GM21390 (cell line): ENCODE data around the gene MPND.

Source experiments
- ATAC-seq: cut with Tn5 transposase; IDR thresholded peaks from one replicate; pipeline ENCODE4 v1.9.1; 2021; ENCODE audit not compliant: unreplicated experiment

The MPND gene, protein sequence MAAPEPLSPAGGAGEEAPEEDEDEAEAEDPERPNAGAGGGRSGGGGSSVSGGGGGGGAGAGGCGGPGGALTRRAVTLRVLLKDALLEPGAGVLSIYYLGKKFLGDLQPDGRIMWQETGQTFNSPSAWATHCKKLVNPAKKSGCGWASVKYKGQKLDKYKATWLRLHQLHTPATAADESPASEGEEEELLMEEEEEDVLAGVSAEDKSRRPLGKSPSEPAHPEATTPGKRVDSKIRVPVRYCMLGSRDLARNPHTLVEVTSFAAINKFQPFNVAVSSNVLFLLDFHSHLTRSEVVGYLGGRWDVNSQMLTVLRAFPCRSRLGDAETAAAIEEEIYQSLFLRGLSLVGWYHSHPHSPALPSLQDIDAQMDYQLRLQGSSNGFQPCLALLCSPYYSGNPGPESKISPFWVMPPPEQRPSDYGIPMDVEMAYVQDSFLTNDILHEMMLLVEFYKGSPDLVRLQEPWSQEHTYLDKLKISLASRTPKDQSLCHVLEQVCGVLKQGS

DNA sequence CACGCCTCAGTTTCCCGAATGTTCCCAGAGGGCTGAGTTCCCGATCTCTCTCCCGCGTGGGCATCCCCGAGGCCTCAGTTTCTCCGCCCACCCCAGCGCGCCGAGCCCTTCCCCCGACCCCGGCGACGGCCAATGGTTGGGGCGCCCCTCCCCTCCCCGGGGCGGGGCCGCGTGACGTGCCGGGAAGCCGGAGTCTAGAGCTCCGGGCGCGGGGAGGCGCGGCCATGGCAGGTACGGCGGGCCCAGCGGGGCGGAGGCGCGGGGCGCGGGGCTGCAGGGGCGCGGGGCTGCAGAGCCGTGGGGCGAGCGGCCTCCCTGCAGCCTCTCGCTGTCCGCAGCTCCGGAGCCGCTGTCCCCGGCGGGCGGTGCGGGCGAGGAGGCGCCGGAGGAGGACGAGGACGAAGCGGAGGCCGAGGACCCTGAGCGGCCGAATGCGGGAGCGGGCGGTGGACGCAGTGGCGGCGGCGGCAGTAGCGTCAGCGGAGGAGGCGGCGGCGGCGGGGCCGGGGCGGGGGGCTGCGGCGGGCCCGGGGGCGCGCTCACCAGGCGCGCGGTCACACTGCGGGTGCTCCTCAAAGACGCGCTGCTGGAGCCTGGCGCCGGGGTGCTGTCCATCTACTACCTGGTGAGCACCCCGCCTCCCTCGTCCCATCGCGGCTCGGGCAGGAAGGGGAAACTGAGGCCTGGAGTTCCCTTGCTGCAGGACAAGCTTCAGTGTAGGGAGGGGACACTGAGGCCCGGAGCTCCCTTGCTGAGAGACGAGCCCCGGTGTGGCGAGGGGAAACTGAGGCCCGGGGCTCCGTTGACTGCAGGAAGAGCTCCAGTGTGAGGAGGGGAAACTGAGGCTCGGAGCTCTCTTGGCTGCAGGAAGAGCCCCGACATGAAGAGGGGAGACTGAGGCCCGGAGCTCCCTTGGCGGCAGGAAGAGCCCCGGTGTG is at the start of gene MPND:
TSS of gene MPND (plus strand) at position 193 of the 938 bp plus-strand sequence. CDS start at position 225, 32 bp downstream.
- peak; percentile 53 for ATAC-seq

DNA sequence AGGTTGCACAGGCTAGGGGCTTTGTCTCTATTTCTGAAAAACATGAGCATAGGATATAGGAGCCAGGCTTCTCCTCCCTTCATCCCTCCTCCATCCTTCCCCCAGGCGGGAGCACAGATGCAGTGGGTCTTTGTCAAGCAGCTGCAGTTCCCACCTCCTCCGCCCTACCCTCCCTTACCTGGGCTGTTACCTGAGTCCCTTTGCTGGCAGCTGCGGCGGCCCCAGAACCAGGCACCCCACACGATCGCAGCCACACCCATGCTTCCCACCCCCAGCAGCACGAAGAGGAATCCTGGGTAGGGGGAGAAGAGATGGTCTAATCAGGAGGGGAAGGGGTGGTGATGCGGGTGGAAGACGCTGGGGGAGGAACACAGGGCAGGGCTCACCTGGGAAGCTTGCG is 49.0 kb upstream of the MPND start:
- ATAC-seq: no peak

DNA sequence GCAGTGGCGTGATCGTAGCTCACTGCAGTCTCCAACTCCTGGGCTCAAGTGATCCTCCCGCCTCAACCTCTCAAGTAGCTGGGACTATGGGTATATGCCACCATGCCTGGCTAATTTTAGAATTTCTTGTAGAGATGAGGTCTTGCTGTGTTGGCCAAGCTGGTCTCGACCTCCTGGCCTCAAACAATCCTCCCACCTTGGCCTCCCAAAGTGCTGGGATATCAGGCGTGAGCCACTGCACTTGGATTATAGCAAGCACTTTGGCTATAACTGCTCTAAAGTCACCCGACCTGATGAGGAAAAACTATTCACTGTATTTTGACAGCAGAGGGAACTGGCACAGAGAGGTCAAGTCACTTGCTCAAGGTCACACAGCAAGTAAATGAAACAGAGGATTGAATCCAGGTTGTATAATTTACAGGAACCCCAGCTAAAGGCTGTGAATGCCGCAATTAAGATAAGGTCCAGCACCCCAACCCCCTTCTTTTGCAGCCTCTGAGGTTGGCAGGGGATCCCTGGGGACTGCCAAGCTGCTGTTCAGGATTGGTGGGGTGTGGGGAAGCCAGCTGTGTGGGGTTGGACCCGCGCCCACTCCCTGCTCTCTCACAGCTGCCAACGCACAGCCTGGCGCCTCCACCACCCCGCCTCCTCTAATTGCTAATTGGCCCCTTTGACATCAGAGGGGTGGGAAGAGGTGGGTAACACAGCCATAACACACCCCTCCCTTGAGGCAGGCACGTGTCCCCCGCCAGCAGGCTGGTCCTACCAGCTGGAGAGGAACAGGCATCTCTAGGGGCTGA is 47.2 kb upstream of the MPND start:
- ATAC-seq: no peak

DNA sequence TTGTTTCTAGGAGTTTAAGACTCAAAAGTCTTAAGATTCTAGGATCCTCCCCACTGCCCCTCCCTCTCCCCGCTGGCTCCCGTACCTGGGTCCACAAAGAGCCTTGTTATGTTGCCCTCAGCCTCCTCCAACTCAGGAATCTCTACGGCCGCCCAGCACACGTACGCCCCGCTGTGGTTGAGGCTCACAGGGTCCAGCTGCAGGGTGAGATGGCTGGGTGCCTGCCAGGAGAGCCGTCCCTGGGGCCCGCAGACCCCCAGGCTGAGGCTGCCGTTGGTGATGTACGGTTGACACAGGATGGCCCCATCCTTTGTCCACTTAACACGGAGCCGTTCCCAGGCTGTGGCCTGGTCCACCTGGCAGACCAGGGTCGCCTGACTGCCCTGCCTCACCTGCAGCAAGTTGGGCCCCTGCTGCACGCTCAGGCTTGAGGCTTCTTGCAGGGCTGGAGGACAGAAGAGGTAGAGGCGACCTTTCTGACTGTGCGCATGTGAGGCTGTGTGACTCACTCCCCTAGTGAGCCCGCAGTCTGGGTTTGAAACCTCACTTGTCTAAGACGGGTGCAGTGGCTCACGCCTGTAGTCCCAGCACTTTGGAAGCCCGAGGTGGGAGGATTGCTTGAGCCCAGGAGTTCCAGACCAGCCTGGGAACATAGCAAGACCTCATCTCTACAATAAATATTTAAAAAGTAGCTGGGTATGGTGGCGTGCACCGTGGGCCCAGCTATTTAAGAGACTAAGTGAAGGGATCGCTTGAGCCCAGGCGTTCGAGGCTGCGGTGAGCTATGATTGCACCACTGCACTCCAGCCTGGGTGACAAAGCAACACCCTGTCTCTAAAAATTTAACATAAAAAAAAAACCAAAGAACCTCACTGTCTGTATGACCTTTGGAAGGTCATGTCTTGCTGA is 45.2 kb upstream of the MPND start:
- ATAC-seq: no peak

DNA sequence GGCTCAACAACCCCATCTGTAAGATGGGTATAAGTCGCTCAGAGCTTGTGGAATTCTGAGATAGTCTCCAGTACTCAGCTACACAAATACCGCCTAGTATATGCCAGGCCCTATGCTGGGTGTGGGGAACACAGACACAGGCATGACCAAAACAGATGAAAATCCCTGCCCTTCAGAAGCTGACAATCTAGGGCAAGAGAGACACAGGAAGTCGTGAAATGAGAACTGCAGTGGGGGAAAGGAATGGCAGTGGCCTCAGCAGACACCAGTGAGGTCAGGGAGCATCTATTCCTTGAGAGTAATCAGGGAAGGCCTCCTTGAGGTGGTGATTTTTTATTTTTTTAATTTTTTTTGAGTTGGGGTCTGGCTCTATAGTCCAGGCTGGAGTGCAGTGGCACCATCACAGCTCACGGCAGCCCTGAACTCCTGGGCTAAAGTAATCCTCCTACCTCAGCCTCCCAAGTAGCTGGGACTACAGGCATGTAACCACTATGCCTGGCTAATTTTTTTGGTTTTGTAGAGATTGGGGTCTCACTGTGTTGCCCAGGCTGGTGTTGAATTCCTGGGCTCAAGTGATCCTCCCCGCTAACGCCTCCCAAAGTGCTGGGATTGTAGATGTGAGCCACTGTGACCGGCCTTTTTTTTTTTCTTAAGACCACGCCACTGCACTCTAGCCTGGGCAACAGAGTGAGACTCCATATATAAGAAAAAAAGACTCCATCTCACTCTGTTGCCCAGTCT is 44.4 kb upstream of the MPND start:
- ATAC-seq: no peak

DNA sequence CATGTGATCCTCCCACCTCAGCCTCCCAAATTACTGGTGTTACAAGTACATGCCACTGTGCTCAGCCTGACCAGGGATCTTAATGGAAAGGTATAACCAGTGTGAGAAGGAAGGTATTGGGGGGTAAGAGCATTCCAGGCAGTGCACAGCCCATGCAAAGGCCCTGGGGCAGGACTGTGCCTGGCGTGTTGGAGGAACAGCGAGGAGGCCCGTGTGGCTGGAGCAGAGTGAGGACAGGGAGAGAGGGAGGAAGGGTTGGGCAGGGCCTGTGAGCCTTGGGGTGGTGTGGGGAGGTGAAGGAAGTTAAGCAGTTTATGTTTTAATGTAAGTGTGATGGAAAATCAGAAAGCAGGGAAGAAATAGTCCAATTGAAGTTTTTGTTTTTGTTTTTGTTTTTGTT is 42.8 kb upstream of the MPND start:
- ATAC-seq: no peak

DNA sequence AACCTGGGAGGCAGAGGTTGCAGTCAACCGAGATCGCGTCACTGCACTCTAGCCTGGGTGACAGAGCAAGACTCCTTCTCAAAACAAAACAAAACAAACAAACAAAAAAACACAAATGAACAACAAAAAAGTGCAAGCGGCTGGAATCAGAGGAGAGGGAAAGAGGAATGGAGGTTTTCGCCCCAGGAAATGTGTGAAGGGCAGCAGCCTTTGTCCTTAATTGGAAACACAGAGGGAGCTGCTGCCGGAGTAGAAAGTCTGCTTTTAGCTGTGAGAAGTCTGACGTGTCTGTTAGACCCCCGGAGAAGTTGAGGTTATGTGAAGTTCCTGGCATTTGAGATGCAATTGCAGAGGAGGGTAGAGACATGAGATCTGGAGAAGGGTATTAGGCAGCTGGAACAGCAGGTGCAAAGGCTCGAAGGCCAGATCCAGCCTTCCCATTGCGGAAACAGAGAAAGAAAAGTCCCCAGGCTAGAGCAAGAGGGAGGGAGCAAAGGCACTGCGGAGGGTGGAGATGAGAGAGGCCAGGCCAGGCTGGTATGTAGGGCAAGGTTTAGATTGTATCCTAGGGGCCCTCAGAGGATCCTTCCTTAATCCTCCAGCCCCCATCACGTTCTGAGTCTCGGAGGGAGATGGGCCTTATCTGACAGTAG is 41.6 kb upstream of the MPND start:
- no peak for ATAC-seq

DNA sequence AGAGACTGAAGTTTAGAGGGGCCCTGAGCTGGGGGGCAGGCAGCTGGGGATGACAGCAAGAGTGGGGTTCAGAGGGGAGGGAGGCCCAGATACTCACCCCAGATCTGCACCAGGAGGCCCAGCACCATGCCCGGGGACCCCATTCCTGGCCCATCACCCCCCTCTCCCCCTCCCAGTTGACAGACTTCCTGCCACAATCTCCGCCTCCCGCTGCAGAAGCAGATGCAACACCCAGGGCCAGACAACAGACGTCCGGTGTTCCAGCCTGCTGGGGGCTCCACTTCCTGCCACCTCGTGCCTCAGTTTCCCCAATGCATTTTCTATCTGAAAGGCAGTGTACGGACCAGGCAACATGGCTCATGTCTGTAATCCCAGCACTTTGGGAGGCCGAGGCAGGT is 41.1 kb upstream of the MPND start, which contains the start of gene TMIGD2:
TSS of gene TMIGD2 (minus strand) at position 147 of the 398 bp plus-strand sequence. CDS start at position 143, 4 bp downstream.
- ATAC-seq: no peak

DNA sequence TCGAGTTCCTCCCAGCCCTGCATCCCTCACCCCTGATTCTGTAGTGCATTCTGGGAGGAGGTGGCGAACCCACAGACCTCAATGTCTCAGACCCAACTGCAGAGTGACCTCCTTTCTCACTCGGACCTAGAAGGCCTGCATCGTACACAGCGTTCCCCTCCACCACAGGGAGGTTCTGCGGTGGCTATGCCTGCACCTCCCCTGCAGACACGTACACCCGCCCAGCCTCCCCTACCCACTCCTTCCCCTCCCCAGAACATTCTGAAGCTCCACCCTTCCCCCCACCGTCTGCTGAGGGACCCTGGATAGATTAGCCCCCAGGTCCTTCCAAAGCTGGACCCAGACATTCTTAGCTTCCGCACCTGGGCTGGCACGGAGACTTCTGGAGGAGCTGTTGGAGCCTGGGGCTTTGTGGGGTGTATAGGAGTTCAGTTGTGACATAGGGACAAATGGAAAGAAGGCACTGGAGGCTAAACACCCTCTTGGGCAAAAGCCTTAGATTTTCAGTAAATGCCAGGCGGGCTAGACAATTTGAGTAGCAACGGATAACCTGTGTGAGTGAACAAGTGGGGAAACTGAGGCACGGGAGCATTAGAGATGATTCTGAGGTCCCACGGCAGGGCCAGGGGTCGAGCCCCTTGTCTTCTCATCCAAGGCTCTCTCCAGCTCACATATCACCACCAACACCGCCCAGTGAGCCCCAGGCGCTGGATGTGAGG is 39.4 kb upstream of the MPND start:
- no peak for ATAC-seq

DNA sequence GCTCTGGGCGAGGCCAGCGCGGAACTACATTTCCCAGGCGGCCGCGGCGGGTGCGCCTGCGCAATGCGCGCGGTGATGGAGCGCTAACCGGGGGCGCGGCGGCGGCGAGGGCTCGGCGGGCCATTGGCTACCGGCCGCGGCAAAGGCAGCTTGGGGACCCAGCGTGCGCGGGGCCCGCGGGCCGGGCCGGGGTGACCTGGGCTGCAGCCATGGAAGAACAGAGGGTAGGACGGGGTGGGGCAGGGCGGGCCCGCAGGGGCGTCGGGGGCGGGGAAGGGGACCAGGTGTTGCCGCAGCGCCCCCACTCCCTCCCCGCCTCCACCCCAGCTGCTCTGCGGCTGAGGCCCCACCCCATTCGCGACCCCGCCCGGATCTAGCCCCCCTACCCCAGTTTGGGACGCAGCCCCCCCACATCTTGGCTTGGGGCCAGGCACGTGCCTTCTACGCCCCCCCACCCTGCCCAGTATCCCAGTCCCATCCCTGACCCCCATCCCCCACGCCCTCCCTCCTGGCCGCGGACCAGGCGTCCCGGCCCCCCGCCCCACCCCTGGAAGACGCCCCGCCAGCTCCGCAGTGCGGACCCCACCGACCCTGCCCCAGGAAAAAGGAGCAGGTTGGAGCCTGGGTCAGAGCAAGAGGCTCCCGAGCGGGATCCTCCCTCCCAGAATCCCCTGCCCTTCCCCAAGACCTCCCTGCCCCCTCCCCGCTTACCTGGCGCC is 38.7 kb upstream of the MPND start, which contains the start of gene FSD1:
TSS of gene FSD1 (plus strand) at position 61 of the 719 bp plus-strand sequence. CDS start at position 210, 149 bp downstream.
- no peak for ATAC-seq

DNA sequence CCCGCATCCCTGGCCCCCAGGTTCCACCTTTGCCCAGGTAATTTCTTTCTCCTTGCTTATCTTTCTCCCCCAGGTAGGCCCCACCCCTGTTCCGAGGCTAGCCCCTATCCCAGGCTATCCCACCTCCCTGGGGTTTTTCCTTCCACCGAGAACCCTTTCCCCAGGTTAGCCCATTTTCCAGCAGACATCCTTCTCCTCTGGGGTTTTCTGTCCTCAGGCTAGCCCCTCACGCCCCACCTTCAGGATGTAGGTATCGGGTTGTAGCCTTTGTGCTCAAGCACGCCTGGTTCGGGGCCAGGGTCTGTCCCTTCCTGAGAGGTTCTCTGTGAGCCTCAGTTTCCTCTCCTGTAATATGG is 38.1 kb upstream of the MPND start:
- ATAC-seq: no peak

DNA sequence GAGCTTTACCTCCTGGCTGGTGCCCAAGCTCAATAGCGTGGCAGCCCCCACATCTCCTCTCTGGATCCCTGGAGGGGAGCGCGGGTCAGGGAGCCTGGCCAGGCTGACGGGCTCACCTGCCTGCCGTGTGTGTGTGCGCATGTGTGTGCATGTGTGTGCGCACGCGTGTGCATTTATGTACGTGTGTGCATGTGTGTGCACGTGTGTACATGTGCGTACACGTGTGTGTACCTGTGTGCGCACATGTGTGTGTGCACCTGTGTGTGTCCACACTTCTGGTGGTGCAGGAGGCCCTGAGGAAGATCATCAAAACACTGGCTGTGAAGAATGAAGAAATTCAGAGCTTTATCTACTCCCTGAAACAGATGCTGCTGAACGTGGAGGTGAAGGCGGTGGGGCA is 37.7 kb upstream of the MPND start:
- no peak for ATAC-seq

DNA sequence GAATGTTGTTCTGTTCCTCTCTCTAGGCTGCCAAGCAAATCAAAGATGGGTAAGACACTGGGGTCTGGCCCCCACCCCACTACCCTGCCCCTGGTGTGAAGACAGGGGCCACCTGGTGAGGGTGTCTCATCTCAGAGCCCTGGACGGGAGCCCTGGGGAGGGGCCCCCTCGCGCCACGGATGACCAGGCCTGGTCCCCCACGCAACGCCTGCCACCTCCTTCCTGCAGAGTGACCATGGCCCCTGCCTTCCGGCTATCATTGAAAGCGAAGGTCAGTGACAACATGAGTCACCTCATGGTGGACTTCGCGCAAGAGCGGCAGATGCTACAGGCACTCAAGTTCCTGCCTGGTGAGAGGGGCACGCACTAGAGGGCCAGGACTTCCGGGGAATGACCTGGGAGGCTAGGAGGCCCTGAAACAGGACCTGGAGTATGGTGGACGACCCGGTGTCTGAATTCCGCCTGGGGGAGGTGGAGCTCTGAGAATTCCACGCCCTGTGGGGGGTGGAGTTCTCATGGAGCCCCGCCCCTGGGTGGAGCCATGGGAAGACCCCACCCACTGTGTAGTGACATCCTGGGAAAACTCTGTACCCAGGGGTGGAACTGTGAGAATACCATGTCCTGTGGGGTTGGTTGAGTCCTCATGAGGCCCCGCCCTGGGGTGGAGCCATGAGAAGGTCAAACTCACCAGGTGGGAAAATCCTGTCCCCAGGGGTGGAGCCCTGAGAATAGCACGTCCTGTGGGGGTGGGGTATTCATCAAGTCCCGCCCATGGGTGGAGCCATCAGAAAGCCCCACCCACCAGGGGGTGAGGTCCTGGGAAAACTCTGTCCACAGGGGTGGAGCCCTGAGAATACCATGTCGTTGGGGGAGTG is 32.9 kb upstream of the MPND start:
- ATAC-seq: no peak

DNA sequence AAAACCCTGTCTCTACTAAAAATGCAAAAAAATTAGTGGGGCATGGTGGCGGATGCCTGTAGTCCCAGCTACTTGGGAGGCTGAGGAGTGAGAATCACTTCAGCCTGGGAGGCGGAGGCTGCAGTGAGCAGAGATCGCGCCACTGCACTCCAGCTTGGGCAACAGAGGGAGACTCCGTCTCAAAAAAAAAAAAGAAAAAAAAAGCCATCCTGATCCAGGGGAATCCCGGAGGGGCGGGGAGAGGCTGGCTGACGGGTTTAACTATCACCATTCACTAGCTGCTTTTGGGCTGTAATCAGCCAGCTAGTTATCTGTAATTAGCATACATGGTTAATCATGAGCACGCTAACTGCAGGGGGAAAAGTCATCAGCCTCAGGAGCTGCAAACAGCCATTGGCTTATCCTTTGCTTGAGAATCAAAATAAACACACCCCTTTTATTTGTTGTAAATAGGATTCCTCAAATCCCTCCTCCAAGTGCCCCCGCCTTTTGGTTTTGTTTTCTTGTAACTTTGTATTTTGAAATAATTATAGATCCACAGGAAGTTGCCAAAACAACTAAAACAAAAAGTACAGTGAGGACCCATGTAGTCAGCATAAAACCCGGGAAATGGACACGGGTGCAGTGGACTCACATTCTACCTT is 29.4 kb upstream of the MPND start:
- no peak for ATAC-seq

DNA sequence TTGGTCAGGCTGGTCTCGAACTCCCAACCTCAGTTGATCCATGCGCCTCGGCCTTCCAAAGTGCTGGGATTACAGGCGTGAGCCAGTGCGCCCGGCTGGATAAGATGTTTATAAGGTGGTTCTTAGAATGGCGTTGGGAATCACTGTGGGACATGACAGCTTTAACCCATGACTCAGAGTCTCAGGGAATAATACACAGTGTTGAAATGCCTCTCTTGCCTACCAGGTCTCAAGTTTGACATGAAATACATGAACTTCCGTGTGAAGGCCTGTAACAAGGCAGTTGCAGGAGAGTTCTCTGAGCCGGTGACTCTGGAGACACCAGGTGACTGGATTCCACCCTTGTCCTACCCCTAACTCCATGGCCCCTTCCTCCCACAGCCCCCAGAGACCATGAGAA is 26.4 kb upstream of the MPND start:
- no peak for ATAC-seq

DNA sequence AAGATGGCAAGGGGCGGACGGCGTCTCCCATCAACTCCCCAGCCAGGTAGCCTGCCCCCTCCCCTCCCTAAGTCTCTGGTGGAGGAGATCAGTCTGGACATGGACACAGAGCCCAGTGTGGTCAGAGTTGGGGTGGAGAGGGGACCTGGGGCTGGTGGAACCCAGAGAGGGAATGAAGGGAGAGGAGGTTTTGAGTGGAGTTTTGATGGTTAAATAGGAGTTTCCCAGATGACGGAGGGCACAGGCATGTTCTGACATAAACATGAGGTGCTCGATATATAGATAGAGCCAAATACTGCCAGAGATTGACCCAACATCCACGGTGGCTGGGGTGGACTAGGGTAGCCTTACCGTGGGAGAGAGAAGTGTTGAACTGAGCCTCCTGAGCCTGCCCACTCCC is 24.9 kb upstream of the MPND start:
- ATAC-seq: no peak
